OCI-LY3 (cell line): ENCODE results near the gene CERT1.
A peak's percentile ranks its signal among the peaks of the same experiment; 100 is the strongest.

Experiments
- H2AFZ ChIP-seq: fragments of 200-600, 300-600 bp; shearing (Covaris generic); 2 replicates; pipeline ENCODE4 v1.6.0; 2014; ENCODE audit warnings: antibody characterized with exemption, low read depth, low read length
- H3K27ac ChIP-seq: fragments of 200-600, 300-600 bp; sonication (generic); 2 replicates; pipeline ENCODE4 v1.5.1; 2014; ENCODE audit warnings: mild to moderate bottlenecking, low read length, moderate library complexity, mixed read lengths
- H3K27me3 ChIP-seq: fragments of 200-600, 300-600 bp; sonication (generic); 2 replicates; pipeline ENCODE4 v1.6.1; 2014; ENCODE audit warnings: low read depth, low read length, mixed read lengths
- H3K36me3 ChIP-seq: fragments of 200-600, 300-600 bp; sonication (generic); replicated peaks from 2 replicates; pipeline ENCODE3; 2014; ENCODE audit warnings: low read depth, low read length, mixed read lengths
- H3K4me1 ChIP-seq: fragments of 300-600, 200-600 bp; sonication (generic); 2 replicates; pipeline ENCODE4 v1.6.1; 2014; ENCODE audit warnings: low read length, mixed read lengths
- H3K4me2 ChIP-seq: fragments of 200-600, 300-600 bp; sonication (generic); 2 replicates; pipeline ENCODE4 v1.6.1; 2014; ENCODE audit warnings: low read length, mixed read lengths
- H3K4me3 ChIP-seq: fragments of 300-600, 200-600 bp; sonication (generic); 2 replicates; pipeline ENCODE4 v1.5.1; 2014; ENCODE audit warnings: antibody characterized with exemption, mild to moderate bottlenecking, low read length, moderate library complexity
- H3K79me2 ChIP-seq: fragments of 300-600, 200-600 bp; shearing (Covaris generic); 2 replicates; pipeline ENCODE4 v1.6.1; 2014; ENCODE audit warnings: mild to moderate bottlenecking, low read length, mixed read lengths
- H3K9ac ChIP-seq: fragments of 300-600, 200-600 bp; shearing (Covaris generic); 2 replicates; pipeline ENCODE4 v1.6.0; 2014; ENCODE audit warnings: mild to moderate bottlenecking, low read length, moderate library complexity
- H3K9me3 ChIP-seq: fragments of 200-600, 300-600 bp; shearing (Covaris generic); 2 replicates; pipeline ENCODE4 v1.6.1; 2014; ENCODE audit warnings: low read length, mixed read lengths; ENCODE audit not compliant: insufficient read depth
- H4K20me1 ChIP-seq: fragments of 200-600, 300-600 bp; sonication (generic); 2 replicates; pipeline ENCODE4 v1.6.1; 2016; ENCODE audit warnings: low read length, mixed read lengths; ENCODE audit not compliant: insufficient read depth
- CTCF ChIP-seq: fragments of 200-600, 300-600 bp; sonication (generic); IDR thresholded peaks from 2 replicates; pipeline ENCODE4 v1.5.1; 2014; ENCODE audit warnings: antibody characterized with exemption, low read length, low read depth
- EZH2phosphoT487 ChIP-seq: fragments of 200-600 bp; shearing (Covaris generic); IDR thresholded peaks from 2 replicates; pipeline ENCODE4 v1.6.1; 2018; ENCODE audit warnings: antibody characterized with exemption, mixed run types, low read depth

CERT1 gene

GRCh38 chr5:75405296-75405695 is 106.1 kb downstream of the CERT1 start:
- no peaks in the 10 kb centered on the region for H3K27me3 ChIP-seq
- no peaks in the 10 kb centered on the region for H3K9me3 ChIP-seq
- H3K4me3 ChIP-seq: no peak overlapping the region
- no peak overlapping the region for H2AFZ ChIP-seq
- H3K36me3 ChIP-seq: peaks cover 10% of the 10 kb centered on the region
- no peaks in the 10 kb centered on the region for H4K20me1 ChIP-seq
- H3K79me2 ChIP-seq: no peaks in the 10 kb centered on the region
- no peak overlapping the region for H3K9ac ChIP-seq
- TF ChIP-seq EZH2phosphoT487 (no peak), CTCF (no peak)
- no peak overlapping the region for H3K4me2 ChIP-seq
- H3K4me1 ChIP-seq: peaks cover 8% of the 10 kb centered on the region; the same call in 1 of the 2 replicates
- H3K27ac ChIP-seq: no peak overlapping the region

- no peak for TF ChIP-seq EZH2phosphoT487
- TF ChIP-seq CTCF: no peak
- no peak overlapping the region for H2AFZ ChIP-seq
- no peaks in the 10 kb centered on the region for H3K9me3 ChIP-seq
These were observed 116.2 kb downstream of the CERT1 start for GRCh38 chr5:75395277-75395676.

GRCh38 chr5:75389430-75389829 is 122.0 kb downstream of the CERT1 start:
- no peak for TF ChIP-seq EZH2phosphoT487
- TF ChIP-seq CTCF: no peak

More at GRCh38 chr5:75395277-75395676, 116.2 kb downstream of the CERT1 start:
- no peaks in the 10 kb centered on the region for H3K36me3 ChIP-seq
- H3K4me2 ChIP-seq: no peak overlapping the region
- no peak overlapping the region for H3K27ac ChIP-seq
- no peaks in the 10 kb centered on the region for H4K20me1 ChIP-seq
- no peaks in the 10 kb centered on the region for H3K4me1 ChIP-seq
- H3K79me2 ChIP-seq: no peaks in the 10 kb centered on the region
- no peak overlapping the region for H3K9ac ChIP-seq
- H3K27me3 ChIP-seq: no peaks in the 10 kb centered on the region
- no peak overlapping the region for H3K4me3 ChIP-seq

GRCh38 chr5:75387806-75388205 is 123.6 kb downstream of the CERT1 start:
- no peaks in the 10 kb centered on the region for H3K79me2 ChIP-seq
- no peak overlapping the region for H3K4me3 ChIP-seq
- H3K27me3 ChIP-seq: no peaks in the 10 kb centered on the region
- H3K27ac ChIP-seq: no peak overlapping the region
- no peaks in the 10 kb centered on the region for H3K9me3 ChIP-seq
- H2AFZ ChIP-seq: no peak overlapping the region
- TF ChIP-seq CTCF: no peak
- TF ChIP-seq EZH2phosphoT487: no peak
- no peaks in the 10 kb centered on the region for H4K20me1 ChIP-seq
- peaks cover 24% of the 10 kb centered on the region for H3K4me1 ChIP-seq
- no peak overlapping the region for H3K9ac ChIP-seq
- peaks cover 7% of the 10 kb centered on the region for H3K36me3 ChIP-seq
- no peak overlapping the region for H3K4me2 ChIP-seq

More at GRCh38 chr5:75389430-75389829, 122.0 kb downstream of the CERT1 start:
- Histone ChIP-seq H3K4me2 (peak overlapping the region; percentile 57), H3K36me3 (peaks cover 7% of the 10 kb centered on the region), H3K27ac (peak overlapping the region; percentile 41), H3K4me3 (peak overlapping the region; percentile 40; the same call in 1 of the 2 replicates), H3K79me2 (no peaks in the 10 kb centered on the region), H3K9me3 (no peaks in the 10 kb centered on the region), H3K9ac (no peak overlapping the region), H4K20me1 (no peaks in the 10 kb centered on the region), H3K27me3 (no peaks in the 10 kb centered on the region), H3K4me1 (peaks cover 24% of the 10 kb centered on the region), H2AFZ (no peak overlapping the region)
